ENCODE results near the gene DPP6.
"Not testable (repeated sequence)": the region's sequence is repeated elsewhere in the genome, so short reads cannot be mapped to it uniquely, and the experiment has no call there.

DNA sequence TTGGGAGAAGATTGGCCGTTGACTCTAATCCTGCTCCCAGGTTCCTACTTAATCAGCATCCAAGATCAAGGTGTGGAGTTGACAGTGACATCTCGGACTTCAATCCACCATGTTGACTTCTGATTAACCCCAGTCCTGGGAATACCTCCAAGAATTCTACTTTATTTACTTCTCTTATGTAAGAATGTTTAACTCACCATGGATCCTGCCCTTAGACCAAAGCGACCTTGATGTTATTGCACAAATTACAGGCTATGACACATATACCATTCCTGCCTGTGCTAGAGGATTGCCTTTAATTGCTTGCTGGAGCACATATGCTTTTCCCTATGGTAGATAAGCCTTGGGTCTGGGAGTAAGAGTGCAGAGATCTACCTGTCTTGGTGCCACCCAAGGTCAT is 28.1 kb downstream of the DPP6 start:
- TF ChIP-seq POLR2AphosphoS5 (IDR thresholded peaks at IDR 0.05; ENCODE audit: low read depth, low read length); TCF7L2 (IDR thresholded peaks at IDR 0.05; ENCODE audit: low read depth, low read length); SIN3A (IDR thresholded peaks at IDR 0.05; ENCODE audit: borderline replicate concordance, insufficient read depth, low read depth, low read length): not testable (repeated sequence)
- TF ChIP-seq, protein P1, sequence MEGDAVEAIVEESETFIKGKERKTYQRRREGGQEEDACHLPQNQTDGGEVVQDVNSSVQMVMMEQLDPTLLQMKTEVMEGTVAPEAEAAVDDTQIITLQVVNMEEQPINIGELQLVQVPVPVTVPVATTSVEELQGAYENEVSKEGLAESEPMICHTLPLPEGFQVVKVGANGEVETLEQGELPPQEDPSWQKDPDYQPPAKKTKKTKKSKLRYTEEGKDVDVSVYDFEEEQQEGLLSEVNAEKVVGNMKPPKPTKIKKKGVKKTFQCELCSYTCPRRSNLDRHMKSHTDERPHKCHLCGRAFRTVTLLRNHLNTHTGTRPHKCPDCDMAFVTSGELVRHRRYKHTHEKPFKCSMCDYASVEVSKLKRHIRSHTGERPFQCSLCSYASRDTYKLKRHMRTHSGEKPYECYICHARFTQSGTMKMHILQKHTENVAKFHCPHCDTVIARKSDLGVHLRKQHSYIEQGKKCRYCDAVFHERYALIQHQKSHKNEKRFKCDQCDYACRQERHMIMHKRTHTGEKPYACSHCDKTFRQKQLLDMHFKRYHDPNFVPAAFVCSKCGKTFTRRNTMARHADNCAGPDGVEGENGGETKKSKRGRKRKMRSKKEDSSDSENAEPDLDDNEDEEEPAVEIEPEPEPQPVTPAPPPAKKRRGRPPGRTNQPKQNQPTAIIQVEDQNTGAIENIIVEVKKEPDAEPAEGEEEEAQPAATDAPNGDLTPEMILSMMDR (IDR thresholded peaks at IDR 0.05) = not testable (repeated sequence)

All from Panc1 (cell line).